Right ventricle myocardium inferior (tissue), 1 donor: ENCODE results near the gene EPB41L4A. TPM values are rescaled to one million over a fixed set of nuclear protein-coding genes. Genes with fewer than 3 reads are reported as not detected.
"Not testable (repeated sequence)": the region's sequence is repeated elsewhere in the genome, so short reads cannot be mapped to it uniquely, and the experiment has no call there.

Source experiments
- ATAC-seq: fragments of 200-7000 bp; cut with Tn5 transposase; one replicate; pipeline ENCODE4 v1.9.1; 2020; ENCODE audit warnings: mild to moderate bottlenecking, moderate library complexity
- DNase-seq: peaks from one replicate; pipeline ENCODE4 v3.0.0; 2021; ENCODE audit errors: missing footprints
- intact Hi-C: fragments of 100-400 bp; cut with DNase I; formaldehyde crosslinking; loops from one replicate; pipeline ENCODE4 v1.11.0; 2022
- total RNA-seq: library from RNA; stranded (reverse); fragmentation: NEBNext Ultra II Directional; extraction: Animal tissue kit (Norgen Biotek cat#: 25700); gene quantifications from one replicate; pipeline ENCODE4 v1.2.1, GENCODE V29; 2021
- donor health status: DM: no; HTN: yes; CAD: no; lungs with severe emphysema.

The EPB41L4A gene
- total RNA-seq, 1 donor from 2014 or later, result 21.5 TPM

DNA sequence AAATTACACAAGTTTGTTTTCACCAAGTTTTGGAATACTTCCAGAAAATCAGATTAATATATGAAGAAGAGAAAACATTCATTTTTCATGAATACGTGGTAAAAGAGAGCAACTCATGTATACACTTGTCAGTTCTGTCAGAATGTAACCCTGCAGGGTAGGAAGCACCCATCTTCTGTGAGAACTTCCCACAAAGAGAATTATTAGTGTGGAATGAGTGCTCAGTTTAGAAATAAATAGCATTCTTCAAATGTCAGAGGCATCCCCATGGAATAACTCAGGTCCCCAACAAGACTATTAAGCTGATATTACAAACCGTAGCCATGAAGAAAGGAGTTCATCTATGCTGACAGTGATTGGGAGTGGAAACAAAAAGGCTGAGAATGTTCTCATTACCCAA, 45.2 kb downstream of the EPB41L4A start:
- ATAC-seq (no peak), DNase-seq (no peak)
- intact Hi-C loops, result loop anchor here (5.0 kb wide), 1 partner anchor 47 kb away; no protein-coding TSS in a partner anchor

GRCh38 chr5:112372543-112372942, 46.5 kb downstream of the EPB41L4A start:
- DNase-seq (no peak), ATAC-seq (no peak)
- intact Hi-C loops, result loop anchor here (5.0 kb wide), 1 partner anchor 45 kb away; no protein-coding TSS in a partner anchor

DNA sequence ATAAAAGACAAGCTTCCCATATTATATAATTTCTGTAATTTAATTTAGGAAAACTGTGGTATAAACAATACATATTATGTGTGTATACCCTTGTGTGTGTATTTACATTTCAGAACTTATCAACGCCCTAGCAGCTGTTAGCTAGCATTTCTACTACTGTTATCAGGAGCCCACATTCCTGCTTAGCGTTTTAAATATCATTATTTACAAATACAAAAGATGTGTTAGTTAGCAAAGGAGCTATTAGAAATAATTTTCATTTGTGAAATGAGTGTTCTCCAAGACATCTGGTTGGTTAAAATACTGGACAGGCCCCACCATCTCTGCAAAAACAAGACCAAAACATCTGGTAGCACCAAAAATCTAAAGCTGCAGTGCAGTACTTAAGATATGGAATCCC, 48.0 kb downstream of the EPB41L4A start:
- DNase-seq (no peak), ATAC-seq (no peak)
- intact Hi-C loops, result loop anchor here (5.0 kb wide), 1 partner anchor 44 kb away; no protein-coding TSS in a partner anchor

DNA sequence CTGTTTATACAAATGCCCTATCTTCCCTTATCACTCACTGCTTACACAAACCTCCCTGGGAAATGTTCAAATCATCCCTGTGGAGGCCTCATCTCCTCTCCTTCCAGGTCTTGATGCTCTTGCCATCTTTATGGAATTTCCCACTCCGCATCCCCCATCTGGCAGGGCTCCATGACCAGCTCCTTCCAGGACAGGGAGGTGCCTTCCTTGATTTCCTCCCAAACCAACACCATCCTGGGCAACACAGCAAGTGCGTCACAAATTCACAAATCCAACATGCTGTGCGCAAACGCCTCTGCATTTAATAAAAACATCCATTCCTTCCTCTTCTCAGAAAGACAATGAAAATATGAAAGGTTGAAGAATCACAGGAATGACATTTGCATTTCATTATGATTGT, 51.7 kb downstream of the EPB41L4A start:
- no peak for ATAC-seq
- DNase-seq, result no peak
- intact Hi-C loops, result loop anchor here (5.0 kb wide), 1 partner anchor 50 kb away; the partner anchor contains the start of gene EPB41L4A

DNA sequence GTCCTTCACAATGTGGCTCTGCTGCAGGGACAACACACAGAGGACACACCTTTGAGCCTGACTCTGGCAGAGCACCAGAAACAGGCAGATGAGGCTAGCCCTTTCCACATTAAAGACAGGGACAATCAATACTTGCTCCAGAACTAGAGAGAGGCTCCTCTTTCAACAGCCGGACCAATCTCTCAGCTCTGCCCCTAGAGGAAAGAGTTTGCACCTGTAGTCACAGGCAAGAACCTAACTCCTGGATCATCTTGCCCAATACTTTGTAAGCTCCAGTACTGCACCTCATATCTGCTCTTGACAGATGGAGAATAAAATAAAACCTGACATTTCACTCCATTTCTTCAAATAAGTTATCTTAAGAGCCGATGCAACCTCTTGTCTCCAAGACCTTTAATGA, 52.1 kb downstream of the EPB41L4A start:
- intact Hi-C loops, result loop anchor here (5.0 kb wide), 1 partner anchor 50 kb away; the partner anchor contains the start of gene EPB41L4A
- no peak for ATAC-seq

DNA sequence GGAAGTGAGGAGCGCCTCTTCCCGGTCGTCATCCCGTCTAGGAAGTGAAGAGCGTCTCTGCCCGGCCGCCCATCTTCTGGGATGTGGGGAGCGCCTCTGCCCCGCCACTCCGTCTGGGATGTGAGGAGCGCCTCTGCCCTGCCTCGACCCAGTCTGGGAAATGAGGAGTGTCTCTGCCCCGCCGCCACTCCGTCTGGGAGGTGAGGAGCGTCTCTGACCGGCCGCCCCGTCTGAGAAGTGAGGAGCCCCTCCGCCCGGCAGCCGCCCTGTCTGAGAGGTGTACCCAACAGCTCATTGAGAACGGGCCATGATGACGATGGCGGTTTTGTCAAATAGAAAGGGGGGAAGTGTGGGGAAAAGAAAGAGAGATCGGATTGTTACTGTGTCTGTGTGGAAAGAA, 58.3 kb downstream of the EPB41L4A start:
- ATAC-seq, DNase-seq, intact Hi-C loops: not testable (repeated sequence)

More for the DNA sequence above, 52.1 kb downstream of the EPB41L4A start:
- no peak for DNase-seq

DNA sequence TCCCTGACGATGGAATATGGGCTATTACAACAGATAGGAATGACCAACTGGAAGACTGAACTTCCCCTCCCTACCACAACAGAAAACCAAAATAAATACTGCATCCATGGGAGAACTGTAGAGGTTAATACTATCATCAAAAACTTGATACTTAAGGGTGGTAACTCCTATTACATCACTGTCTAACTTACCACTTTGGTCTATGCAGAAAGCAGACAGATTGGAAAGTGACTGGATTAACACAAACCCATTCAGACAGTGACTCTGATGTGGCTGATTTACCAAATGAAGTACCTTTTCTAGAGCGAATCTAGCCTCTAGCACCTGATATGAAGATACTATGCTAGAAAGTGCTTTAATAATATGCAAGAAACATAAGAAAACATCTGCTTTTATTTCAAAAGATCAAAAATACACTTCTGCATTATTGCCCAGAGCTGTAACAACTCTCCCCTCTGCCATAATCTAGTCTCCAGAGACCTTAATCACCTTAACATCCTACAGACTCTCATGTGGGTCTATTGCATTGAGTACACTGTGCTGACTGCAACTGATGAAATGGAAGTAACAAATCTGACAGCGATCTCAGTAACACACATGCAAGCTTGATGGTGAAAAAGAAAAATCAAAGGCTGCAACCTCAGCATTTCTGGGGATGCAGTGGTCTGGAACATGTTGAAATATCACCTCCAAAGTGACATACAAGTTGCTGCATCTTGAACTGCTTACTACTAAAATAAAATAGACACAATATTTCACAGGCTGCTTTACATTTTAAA, 62.7 kb downstream of the EPB41L4A start:
- DNase-seq, result no peak
- intact Hi-C loops, result no loop called here
- ATAC-seq, result no peak

DNA sequence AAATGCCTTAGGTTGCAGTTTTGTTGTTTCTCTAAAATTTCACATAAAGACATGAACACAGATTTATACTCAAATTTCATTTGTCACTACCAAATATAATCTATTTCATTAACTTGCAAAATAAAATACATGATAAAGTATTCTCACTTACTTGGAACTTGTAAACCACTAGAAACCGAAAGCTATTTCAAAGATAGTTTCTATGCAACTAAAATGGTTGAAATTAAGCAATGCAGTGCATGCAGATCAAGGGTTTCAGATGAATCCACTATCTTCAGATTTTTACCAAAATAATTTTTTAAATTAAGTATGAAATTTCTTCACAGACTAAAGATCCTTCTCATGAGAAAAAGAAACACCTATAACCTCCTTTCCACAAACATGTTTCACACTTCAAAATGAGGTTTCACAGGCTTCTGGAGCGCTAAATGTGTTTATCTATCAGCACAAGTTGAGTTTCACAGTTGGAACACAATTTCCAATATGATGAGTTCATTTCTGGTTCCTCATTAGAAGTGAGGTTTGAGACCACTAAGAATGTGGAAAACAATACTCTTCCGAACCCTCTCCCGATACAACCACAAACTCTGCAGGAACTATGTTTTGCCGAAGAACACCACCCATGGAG, 63.9 kb downstream of the EPB41L4A start:
- DNase-seq (no peak), ATAC-seq (no peak)
- intact Hi-C loops, result no loop called here

DNA sequence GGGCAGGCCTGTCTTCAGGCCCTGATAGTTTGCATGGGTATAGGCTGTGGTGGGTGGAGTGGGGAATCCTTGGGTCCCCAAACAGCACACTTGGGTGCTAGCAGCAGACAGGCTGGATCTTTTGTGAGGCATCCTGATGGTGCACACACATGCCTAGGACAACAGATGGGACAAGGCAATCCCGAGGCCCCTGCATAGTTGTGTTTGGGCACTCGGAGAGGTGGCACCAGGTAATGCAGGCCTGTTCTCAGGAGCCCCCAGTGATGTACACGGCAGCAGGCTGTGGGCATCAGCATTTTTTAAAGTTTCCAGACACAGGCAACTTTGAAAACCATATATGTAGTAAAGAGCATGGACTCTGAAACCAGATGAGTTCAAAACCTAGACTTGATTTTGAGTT, 65.4 kb downstream of the EPB41L4A start:
- DNase-seq (no peak), ATAC-seq (no peak)
- intact Hi-C loops, result loop anchor here (5.0 kb wide), 1 partner anchor 34 kb away; no protein-coding TSS in a partner anchor

DNA sequence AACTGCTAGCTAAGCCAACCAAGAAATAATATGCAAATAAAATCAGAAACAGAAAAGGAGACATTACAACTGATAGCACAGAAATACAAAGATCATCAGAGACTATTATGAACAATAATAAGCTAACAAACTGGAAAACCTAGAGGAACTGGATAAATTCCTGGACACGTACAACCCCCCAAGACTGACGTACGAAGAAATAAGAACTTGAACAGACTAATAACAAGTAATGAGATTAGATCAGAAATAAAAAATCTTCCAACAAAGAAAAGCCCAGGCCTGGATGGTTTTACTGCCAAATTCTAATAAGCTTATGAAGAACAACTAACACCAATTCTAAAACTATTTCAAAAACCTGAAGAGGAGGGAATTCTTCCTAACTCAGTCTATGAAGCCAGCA, 67.9 kb downstream of the EPB41L4A start:
- intact Hi-C loops, result loop anchor here (5.0 kb wide), 1 partner anchor 36 kb away; no protein-coding TSS in a partner anchor
- ATAC-seq, result no peak
- no peak for DNase-seq

DNA sequence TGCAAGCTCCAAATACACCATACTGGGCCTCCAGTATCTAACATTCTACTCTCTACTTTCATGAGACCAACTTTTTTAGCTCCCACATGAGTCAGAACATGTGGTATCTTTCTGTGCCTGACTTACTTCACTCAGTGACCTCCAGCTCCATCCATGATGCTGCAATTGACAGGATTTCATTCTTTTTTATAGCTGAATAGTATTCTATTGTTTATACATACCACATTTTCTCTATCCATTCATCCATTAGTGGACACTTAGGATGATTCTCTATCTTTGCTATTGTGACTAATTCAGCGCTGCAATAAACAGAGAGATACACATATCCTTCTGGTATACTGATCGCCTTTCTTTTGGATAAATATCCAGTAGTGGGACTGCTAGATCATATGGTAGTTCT, 68.5 kb downstream of the EPB41L4A start:
- DNase-seq (no peak), ATAC-seq (no peak)
- intact Hi-C loops, result loop anchor here (5.0 kb wide), 1 partner anchor 37 kb away; no protein-coding TSS in a partner anchor

- ATAC-seq (no peak), DNase-seq (no peak)
- intact Hi-C loops, result no loop called here
Measured at GRCh38 chr5:112349371-112349770, 69.7 kb downstream of the EPB41L4A start.

DNA sequence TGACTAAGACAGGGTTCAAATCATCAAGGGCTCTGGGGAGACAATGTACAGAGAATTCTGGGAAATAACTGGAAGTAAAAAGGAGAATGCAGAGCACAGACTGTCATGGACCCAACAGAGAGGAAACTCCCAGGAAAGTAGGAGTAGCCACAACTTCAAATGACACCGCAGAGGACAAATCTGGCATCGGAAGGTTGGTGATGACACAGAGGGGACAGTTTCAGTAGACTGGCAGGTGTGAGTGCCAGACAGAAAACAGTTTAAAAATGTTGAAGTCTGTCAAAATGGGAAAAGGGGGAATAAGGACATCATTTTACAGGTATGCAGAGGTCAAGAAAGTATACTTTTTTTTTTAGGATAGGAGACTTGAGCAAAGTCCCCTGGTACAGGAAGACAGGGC, 70.2 kb downstream of the EPB41L4A start:
- ATAC-seq, result no peak
- intact Hi-C loops, result no loop called here
- no peak for DNase-seq

DNA sequence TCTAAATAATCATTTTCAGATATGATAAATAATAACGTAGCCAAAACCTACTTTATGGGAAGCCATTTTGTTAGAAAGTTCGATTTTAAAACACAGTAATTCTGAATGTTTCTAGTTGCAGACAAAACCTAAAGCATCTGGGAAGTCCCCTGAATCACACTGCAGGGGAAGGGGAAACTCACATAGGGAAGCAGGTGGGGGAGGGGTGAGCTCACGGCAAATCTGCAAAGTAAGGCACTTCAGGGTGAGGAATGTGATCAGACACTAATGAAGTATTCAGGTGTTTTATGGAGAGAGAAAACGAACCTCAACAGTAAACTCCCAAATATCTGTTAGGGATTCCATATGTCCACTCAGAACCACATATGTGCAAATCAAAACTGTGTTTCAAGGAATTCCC, 70.7 kb downstream of the EPB41L4A start:
- intact Hi-C loops, result no loop called here
- no peak for ATAC-seq
- no peak for DNase-seq

DNA sequence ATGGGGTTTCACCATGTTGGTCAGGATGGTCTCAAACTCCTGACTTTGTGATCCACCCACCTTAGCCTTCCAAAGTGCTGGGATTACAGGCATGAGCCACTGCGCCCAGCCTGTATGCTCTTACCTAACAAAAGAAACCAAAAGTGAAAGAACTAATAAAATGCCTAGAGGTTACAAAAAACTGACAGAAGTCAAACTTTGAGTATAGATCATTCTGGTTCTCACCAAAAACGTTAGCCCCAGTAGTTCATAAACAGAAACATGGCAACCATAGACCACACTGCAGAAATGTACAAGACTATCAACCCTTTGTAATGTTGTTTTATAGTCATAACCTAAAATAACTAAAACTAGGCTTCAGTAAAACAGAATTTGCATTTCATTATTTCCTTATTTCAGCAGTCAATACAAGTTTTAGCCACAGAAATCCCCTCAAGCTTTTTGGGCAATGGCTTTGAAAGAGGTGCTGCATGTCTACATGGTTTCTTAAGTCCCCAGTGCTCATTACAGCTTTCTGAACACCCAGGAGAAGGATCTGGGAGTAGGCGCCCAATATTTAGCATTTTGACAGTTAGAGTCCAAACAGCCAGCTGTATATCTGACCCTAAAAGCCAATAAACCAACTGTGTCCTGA, 72.5 kb downstream of the EPB41L4A start:
- intact Hi-C loops, result no loop called here
- DNase-seq, result no peak
- no peak for ATAC-seq

- peak; percentile 41 for ATAC-seq
- DNase-seq, result no peak
- intact Hi-C loops, result no loop called here
Measured at GRCh38 chr5:112344540-112344939, 74.5 kb downstream of the EPB41L4A start.

DNA sequence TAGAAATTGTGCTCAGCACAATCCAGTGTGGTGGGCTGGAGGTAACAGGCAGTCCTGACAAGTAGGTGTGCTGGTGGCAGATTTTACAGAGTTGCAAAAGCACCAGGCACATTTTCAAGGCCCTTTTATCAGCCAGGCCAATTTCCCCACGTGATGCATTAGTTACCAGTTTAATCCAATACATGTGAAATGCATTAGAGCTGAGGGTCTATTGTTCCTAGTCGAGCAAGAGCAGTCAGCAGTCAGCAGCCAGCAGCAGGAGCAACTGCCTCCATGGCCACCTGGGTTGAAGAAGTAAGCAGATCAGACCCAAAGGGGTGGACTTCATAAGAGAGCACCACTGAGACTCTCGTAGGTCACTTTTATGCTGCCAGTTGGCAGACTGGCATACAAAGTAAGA, 76.7 kb downstream of the EPB41L4A start:
- intact Hi-C loops, result no loop called here
- DNase-seq, result no peak
- no peak for ATAC-seq

DNA sequence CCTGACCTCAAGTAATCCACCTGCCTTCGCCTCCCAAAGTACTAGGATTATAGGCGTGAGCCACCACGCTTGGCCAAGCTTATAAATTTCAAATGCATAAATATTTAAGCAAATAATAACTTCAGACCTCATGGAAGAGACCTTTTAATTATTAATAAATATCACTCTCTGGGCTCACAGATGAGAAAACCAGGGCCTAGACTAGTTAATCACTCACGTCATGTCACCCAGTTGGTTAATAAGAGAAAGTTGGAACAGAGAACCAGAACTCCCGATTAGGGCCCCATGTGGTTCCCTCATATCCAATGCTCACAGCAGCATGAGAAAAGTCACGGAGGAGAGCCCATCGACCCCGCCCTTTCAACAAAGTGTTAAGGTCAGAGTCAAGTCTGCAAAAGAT, 79.3 kb downstream of the EPB41L4A start:
- intact Hi-C loops, result loop anchor here (5.0 kb wide), 1 partner anchor 112 kb away; no protein-coding TSS in a partner anchor
- DNase-seq, result no peak
- no peak for ATAC-seq

DNA sequence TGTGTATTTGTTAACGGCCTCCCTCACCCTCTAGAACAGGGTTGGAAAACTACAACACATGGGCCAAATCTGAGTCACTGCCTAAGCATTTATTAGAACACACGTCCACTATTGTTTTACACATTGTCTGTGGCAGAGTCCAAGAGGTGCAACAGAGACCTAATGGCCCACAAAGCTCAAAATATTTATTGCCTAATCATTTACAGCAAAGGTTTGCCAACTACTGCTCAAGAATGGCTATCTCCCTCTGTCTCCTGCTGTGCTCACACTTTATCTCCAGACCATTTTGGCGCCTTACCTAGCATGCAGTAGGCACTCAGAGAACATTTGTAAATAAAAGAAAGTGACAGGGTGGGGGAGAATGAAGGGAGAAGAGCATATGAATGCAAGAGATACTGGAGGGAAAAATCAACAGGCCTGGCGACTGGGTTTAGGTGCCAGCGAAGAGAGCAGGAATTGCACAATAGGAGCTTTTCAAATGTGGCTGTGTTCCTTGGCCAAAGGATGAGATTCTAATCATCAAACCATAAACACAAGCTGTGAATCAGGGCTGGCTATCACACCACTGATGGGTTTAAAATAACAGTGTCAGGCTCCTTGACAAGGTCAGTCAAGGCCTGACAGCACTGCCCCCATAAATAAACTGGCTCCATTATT, 80.3 kb downstream of the EPB41L4A start:
- ATAC-seq (peak; percentile 83), DNase-seq (no peak)
- intact Hi-C loops, result loop anchor here (5.0 kb wide), 1 partner anchor 112 kb away; no protein-coding TSS in a partner anchor
